Activated naive CD4-positive, alpha-beta T cell treated with anti-CD3 and anti-CD28 coated beads, Interleukin-2, amount 50 U/mL, for 16 hours (primary cell): Measurements from ENCODE around the gene PTHLH.

Experiments
- DNase-seq: peaks from one replicate; pipeline ENCODE4 v3.0.0-alpha.2; 2020

PTHLH gene

GRCh38 chr12:27934276-27934675, 38.3 kb downstream of the PTHLH start:
- DNase-seq, result no peak

- DNase-seq, result no peak
These were observed 41.1 kb downstream of the PTHLH start for GRCh38 chr12:27931390-27931789.

DNA sequence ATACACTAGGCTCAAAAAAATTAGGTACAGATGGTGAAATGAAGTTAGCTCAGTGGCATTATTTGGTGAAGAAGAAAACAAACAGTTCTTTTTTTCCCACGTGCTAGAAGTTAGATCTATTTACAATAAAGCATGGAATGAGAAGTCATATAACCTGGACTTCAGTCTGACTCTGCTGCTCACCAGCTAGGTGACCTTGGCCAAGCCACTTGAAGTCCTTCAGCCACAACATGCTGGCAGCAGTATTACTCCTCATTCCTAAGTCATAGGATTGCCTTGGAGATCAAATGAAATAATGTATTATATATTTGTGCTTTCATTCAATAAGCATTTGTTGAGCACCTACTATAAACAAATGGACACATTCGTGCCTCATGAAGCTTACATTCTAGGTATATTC, 45.2 kb downstream of the PTHLH start:
- DNase-seq, result no peak

DNA sequence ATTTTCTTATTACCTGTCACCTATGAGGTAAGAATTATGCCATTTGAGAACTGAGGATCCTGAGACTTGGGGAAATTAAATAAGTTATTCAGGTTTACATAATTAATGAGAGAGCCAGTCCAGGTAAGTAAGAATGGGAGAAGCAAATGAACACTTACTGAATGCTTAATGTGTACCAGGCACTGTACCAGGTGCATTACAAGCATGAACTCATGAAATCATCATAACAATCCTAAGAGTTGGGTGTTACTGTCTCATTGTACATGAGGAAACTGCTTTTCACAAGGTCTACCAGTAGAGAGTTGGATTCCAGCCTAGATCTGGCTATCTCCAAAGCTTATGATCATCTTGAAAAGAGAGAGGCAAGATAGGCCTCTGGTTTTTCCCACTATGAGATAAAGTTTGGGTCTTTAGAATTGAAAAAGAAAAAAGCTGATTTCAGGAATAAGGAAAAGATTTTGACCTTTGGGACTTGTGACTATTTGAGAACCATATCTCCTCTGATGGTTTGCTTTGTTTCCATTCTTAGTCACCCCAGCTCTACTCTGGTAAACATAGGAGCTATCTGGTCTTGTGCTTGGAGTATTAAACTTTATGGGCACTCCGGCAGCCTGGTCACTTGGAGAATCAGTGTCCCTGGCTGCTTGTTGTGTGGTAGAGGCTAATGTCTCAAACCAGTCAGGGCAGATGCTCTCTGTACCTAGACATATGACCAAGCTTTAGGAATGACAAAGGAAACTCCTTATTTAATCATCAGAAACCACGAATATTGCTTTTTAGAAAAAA, 48.0 kb downstream of the PTHLH start:
- DNase-seq, result no peak

- DNase-seq, result no peak
These were observed 49.9 kb downstream of the PTHLH start for GRCh38 chr12:27922531-27923139.

DNA sequence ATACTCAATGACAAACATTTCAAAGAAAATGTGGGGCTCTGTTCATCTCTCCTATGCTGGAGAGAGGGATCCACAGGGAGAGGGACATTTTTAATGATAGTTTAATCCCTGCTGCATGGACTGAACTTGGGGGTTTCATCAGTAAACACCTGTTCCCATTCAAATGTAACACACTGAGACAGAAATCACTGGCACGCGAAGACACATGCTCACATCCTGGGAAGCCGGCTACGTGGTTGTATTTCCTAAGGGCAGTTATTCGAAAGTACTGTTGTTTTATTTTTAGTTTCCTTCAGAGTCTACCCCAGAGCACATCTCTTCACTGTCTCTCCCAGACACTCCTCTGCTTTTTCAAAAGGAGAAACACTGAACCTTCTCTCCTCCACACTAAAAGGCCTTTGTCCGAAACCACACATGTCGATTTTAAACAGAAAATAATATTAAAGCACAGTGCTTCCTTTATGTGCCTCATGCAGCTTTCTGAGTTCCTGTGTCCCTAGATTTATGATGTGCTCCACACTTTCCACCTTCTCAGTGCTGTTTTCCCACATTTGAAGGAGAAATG, 52.8 kb downstream of the PTHLH start:
- DNase-seq, result no peak

DNA sequence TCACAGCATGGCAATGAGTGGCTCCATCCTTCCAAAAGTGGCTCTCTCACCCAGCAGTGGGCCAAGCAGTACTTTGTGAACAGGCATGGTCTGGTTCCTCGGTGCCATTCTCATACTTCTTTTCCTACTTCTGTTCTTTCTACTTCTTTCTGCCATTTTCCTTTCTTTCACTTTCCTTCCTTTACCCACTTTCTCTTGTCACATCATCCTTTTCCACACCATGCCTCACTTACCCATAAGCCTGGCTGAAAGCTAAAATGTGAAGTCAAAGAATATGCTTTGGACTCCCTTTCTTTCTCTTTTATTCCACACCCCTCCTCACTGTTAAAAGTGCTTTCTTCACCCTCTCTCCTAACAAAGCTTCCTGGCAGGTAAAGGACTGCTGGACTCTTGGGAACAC, 57.0 kb downstream of the PTHLH start:
- no peak for DNase-seq

GRCh38 chr12:27915021-27915420, 57.5 kb downstream of the PTHLH start:
- no peak for DNase-seq

- no peak for DNase-seq
These were observed 58.4 kb downstream of the PTHLH start for GRCh38 chr12:27913999-27914614.

DNA sequence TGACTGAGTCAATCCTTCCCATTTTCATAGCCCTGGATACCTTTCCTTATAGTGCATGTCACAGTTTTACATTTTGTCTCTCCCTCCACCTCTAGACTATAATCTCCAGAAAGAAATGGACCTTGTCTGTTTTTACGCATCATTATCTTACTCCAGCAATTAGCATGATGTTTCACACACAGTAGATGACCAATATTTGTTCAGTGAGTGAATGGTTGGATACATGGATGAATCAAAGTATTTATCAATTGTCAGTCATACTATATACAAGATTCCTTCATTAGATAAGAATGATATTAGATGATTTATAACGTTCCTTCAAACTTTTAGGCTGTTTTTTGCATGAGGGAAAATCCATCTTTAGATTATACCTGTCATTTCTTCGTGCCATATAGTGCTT, 61.1 kb downstream of the PTHLH start:
- no peak for DNase-seq
